B cell (primary cell): Measurements from ENCODE around the gene ZNF615. TPM values are rescaled to one million over a fixed set of nuclear protein-coding genes. Genes with fewer than 3 reads are reported as not detected.

Experiments
- ATAC-seq: fragments of 200-7000 bp; cut with Tn5 transposase; one replicate; pipeline ENCODE4 v1.10.0; 2021; ENCODE audit warnings: low read depth, mild to moderate bottlenecking, moderate number of reproducible peaks, moderate library complexity
- CTCF ChIA-PET: fragments of 350-600 bp; sonication (Branson Sonifier 250); formaldehyde crosslinking; loops from one replicate; lab custom pipeline; 2021; ENCODE audit warnings: antibody characterized with exemption, inconsistent platforms; lab: Charles Lee
- POLR2A ChIA-PET: fragments of 350-600 bp; sonication (Branson Sonifier 250); formaldehyde crosslinking; loops from one replicate; lab custom pipeline; 2021; ENCODE audit warnings: antibody characterized with exemption; lab: Charles Lee
- DNase-seq: peaks from one replicate; pipeline ENCODE4 v3.0.0; 2013
- H2AFZ ChIP-seq: 2 replicates; pipeline ENCODE4 v1.6.1; 2012; ENCODE audit warnings: mild to moderate bottlenecking, low read depth, low read length; ENCODE audit not compliant: insufficient read depth, poor library complexity, severe bottlenecking
- H3K27ac ChIP-seq, 2 donors: 1 replicate in 1 of 2; 2 replicates in 1 of 2; pipeline ENCODE4 v1.5.1; 2012 to 2013; ENCODE audit warnings: low read length in 2 of 2, mild to moderate bottlenecking in 2 of 2, moderate library complexity in 1 of 2
- H3K27me3 ChIP-seq, 4 experiments: fragments of 200-600 bp in 1 of 4; sonication (generic) in 1 of 4; replicated peaks in 1 of 4; 1 replicate in 2 of 4; 2 replicates in 2 of 4; pipeline versions ENCODE4 v1.6.1 to v1.7.0; 2013 to 2016; ENCODE audit warnings: low read length in 3 of 4, mild to moderate bottlenecking in 2 of 4, mixed read lengths in 1 of 4, moderate library complexity in 1 of 4; ENCODE audit not compliant: insufficient read depth in 4 of 4, control insufficient read depth in 3 of 4; ENCODE audit errors: control extremely low read depth in 1 of 4
- H3K36me3 ChIP-seq, 2 experiments: replicated peaks in 1 of 2; 1 replicate in 1 of 2; 2 replicates in 1 of 2; pipeline versions ENCODE4 v1.6.1 to v1.7.1; 2013; ENCODE audit warnings: low read length in 1 of 2; ENCODE audit not compliant: insufficient read depth in 2 of 2, control insufficient read depth in 1 of 2; ENCODE audit errors: control extremely low read depth in 1 of 2, extremely low read depth in 1 of 2
- H3K4me1 ChIP-seq, 2 donors: fragments of 200-600 bp in 1 of 2; sonication (generic) in 1 of 2; 1 replicate in 1 of 2; 2 replicates in 1 of 2; pipeline versions ENCODE4 v1.5.1 to v1.6.1; 2013 to 2017; ENCODE audit warnings: low read length in 2 of 2; ENCODE audit not compliant: control insufficient read depth in 2 of 2, insufficient read depth in 2 of 2
- H3K4me2 ChIP-seq: replicated peaks from 2 replicates; pipeline ENCODE3; 2012; ENCODE audit warnings: mild to moderate bottlenecking, low read depth, low read length; ENCODE audit not compliant: poor library complexity, severe bottlenecking
- H3K4me3 ChIP-seq, 5 experiments: fragments of 200-600 bp in 1 of 5; sonication (generic) in 1 of 5; 1 replicate in 3 of 5; 2 replicates in 2 of 5; pipeline versions ENCODE4 v1.5.1 to v1.7.0; 2011 to 2016; ENCODE audit warnings: low read length in 4 of 5, mild to moderate bottlenecking in 4 of 5, low read depth in 2 of 5, control low read depth in 1 of 5, moderate library complexity in 1 of 5; ENCODE audit not compliant: insufficient read depth in 1 of 5; ENCODE audit errors: control extremely low read depth in 1 of 5, extremely low read depth in 1 of 5
- H3K79me2 ChIP-seq: fragments of 200-600 bp; sonication (generic); one replicate; pipeline ENCODE4 v1.6.0; 2016; ENCODE audit warnings: low read length; ENCODE audit not compliant: control insufficient read depth, insufficient read depth
- H3K9ac ChIP-seq: fragments of 200-600 bp; sonication (generic); 2 replicates; pipeline ENCODE4 v1.6.1; 2017; ENCODE audit warnings: mild to moderate bottlenecking, low read length, moderate library complexity
- H3K9me3 ChIP-seq, 3 donors: one replicate each; pipeline versions ENCODE4 v1.6.1 to v1.7.1; 2013; ENCODE audit warnings: low read length in 2 of 3; ENCODE audit not compliant: control insufficient read depth in 2 of 3, insufficient read depth in 1 of 3; ENCODE audit errors: control extremely low read depth in 1 of 3
- H4K20me1 ChIP-seq: 2 replicates; pipeline ENCODE4 v1.6.0; 2012; ENCODE audit warnings: mild to moderate bottlenecking, low read length; ENCODE audit not compliant: insufficient read depth, control insufficient read depth, poor library complexity, severe bottlenecking
- H3K27ac Mint-ChIP-seq: one replicate; pipeline ENCODE4 v1.8.0; 2021; ENCODE audit warnings: mixed read lengths
- H3K27me3 Mint-ChIP-seq: one replicate; pipeline ENCODE4 v1.8.0; 2021; ENCODE audit warnings: mixed read lengths
- H3K4me1 Mint-ChIP-seq: one replicate; pipeline ENCODE4 v1.8.0; 2021; ENCODE audit warnings: mixed read lengths
- H3K4me3 Mint-ChIP-seq: one replicate; pipeline ENCODE4 v1.8.0; 2021; ENCODE audit warnings: mixed read lengths
- H3K9me3 Mint-ChIP-seq: one replicate; pipeline ENCODE4 v1.8.0; 2022; ENCODE audit warnings: mixed read lengths; ENCODE audit not compliant: insufficient read depth
- EZH2 ChIP-seq: IDR thresholded peaks from 2 replicates; pipeline ENCODE4 v1.6.1; 2012; ENCODE audit warnings: borderline replicate concordance, low read depth, mild to moderate bottlenecking, moderate library complexity, low read length; ENCODE audit not compliant: insufficient read depth, poor library complexity, severe bottlenecking
- WGBS: methylation state at CpG from one replicate; pipeline ENCODE4 v1.1.5; 2013; ENCODE audit warnings: missing lambda C conversion rate; ENCODE audit not compliant: insufficient coverage; 5-methylcytosine and 5-hydroxymethylcytosine counted together
- intact Hi-C: fragments of 100-400 bp; cut with micrococcal nuclease; formaldehyde crosslinking; loops from one replicate; pipeline ENCODE4 v1.10.0; 2022
- polyA plus RNA-seq: library from polyadenylated mRNA; depleted of rRNA; stranded (reverse); fragments of >200 nt; gene quantifications from 2 replicates; pipeline ENCODE4 v1.2.3, GENCODE V29; 2012
- total RNA-seq, 2 donors: library from RNA; stranded (reverse); fragments of 120-200 nt in 1 of 2; gene quantifications; 1 replicate in 1 of 2; 2 replicates in 1 of 2; pipeline versions ENCODE4 v1.2.3 to v1.2.4, GENCODE V29; 2013 to 2022
- TF ChIP-seq, protein P1 (sequence below): fragments of 200-600 bp; IDR thresholded peaks from one replicate; pipeline ENCODE4 v1.8.0; 2022; ENCODE audit warnings: antibody characterized with exemption, mild to moderate bottlenecking

The ZNF615 gene
- total and polyA plus RNA-seq, 2 donors (not counting 1 experiment from before 2014, with no cell fraction given): 5.0 to 16.8 TPM

DNA sequence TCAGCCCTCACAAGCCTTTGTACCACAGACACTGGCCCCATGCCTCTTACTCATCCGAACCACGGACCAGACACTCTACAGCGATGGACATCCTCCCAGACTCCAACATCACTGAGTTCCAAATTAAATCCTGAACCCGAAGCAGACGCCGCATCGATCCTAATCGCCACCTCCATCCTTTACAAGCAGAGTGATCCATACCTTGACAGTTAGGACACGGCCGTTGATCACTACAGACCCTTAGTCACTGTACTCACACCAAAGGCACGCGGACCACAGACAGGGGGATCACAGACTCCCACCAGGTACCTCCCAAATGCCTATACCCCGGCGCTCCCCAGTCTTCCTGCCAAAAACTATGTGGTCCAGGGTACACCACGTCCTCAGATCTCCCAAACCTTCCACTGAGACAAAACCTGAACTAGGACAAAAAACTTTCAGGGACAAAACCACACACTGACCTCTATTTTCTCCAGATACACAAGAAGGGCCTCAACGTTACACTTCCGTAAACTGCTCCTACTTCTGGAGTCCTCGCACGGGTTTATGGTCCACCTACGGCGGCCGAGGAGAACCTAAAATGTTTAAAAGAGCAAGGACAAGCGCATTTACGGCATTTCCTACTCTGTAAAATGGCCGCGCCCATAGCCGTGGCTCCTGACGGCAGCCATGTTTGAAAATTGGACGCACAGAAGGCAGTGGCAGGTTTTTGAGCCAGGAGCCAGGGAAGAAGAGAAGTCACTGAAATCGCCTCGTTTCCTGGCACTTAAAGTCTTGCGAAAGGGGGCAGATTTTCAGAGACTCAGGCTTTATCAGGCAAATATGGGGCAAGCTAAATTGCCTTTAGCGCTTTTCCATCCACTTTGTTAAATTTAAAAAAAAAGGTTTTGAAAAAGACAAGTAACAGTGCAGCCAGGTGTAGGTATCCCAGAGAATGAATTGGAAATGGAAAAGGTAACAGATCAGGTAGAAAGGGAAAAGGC lies 21.4 kb downstream of the ZNF615 start, which contains the start of gene ZNF350:
Gene ZNF350 (minus strand): TSS at position 532 of the 983 bp plus-strand sequence. CDS start 12,480 bp downstream, outside the sequence.
- POLR2A ChIA-PET: interaction anchor here (1.1 kb wide), 1 partner anchor 62 kb away, joined by 6 read pairs; the partner anchor contains the start of gene ZNF432
- intact Hi-C loops: loop anchor here (1.0 kb wide), 5 partner anchors 22 to 81 kb away; partner anchors contain the start of genes ZNF432, ZNF613, ZNF614 and ZNF615
- TF ChIP-seq, protein P1, sequence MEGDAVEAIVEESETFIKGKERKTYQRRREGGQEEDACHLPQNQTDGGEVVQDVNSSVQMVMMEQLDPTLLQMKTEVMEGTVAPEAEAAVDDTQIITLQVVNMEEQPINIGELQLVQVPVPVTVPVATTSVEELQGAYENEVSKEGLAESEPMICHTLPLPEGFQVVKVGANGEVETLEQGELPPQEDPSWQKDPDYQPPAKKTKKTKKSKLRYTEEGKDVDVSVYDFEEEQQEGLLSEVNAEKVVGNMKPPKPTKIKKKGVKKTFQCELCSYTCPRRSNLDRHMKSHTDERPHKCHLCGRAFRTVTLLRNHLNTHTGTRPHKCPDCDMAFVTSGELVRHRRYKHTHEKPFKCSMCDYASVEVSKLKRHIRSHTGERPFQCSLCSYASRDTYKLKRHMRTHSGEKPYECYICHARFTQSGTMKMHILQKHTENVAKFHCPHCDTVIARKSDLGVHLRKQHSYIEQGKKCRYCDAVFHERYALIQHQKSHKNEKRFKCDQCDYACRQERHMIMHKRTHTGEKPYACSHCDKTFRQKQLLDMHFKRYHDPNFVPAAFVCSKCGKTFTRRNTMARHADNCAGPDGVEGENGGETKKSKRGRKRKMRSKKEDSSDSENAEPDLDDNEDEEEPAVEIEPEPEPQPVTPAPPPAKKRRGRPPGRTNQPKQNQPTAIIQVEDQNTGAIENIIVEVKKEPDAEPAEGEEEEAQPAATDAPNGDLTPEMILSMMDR: no peak
- TF ChIP-seq EZH2: no peak
- Histone ChIP-seq H3K27ac (peak within 1 kb of the TSS; percentile 75 to 81), H3K4me3 (peak within 1 kb of the TSS; percentile 88 to 100 (median 99)), H3K4me2 (peak within 1 kb of the TSS; percentile 85), H2AFZ (peak within 1 kb of the TSS; percentile 88), H3K9ac (peak within 1 kb of the TSS; percentile 88), H3K36me3 (peaks cover 1 to 8% of the 10 kb centered on the region in 2 experiments), H3K79me2 (peaks cover 55% of the 10 kb centered on the region), H3K27me3 (no peaks in the 10 kb centered on the region), H3K4me1 (peaks cover 5 to 15% of the 10 kb centered on the region in 2 donors), H4K20me1 (no peaks in the 10 kb centered on the region), H3K9me3 (peaks cover 14 to 72% (median 66%) of the 10 kb centered on the region in 3 donors)
- WGBS: under 1% methylated on average over 31 of the region's 33 CpGs
- CTCF ChIA-PET: no interaction called here
- no peaks in the 10 kb centered on the region for H3K27me3 Mint-ChIP-seq
- DNase-seq (peak; percentile 96), ATAC-seq (peak; percentile 99)
- H3K27ac Mint-ChIP-seq: peak within 1 kb of the TSS; percentile 94
- H3K4me1 Mint-ChIP-seq: peaks cover 13% of the 10 kb centered on the region
- H3K9me3 Mint-ChIP-seq: peaks cover 10% of the 10 kb centered on the region
- H3K4me3 Mint-ChIP-seq: peak within 1 kb of the TSS; percentile 95
